ENCODE results near the gene EFCAB13.

- TF ChIP-seq CTCF (IDR thresholded peaks at IDR 0.05): no peak
- TF ChIP-seq POLR2A (IDR thresholded peaks at IDR 0.05): no peak
Observed at GRCh38 chr17:47286198-47286914, 37.4 kb upstream of the EFCAB13 start.

Data from adrenal gland (tissue), 5 donors.